Measurements from ENCODE around the gene DTX2.
"Not testable (repeated sequence)": the region's sequence is repeated elsewhere in the genome, so short reads cannot be mapped to it uniquely, and the experiment has no call there.

The DTX2 gene

DNA sequence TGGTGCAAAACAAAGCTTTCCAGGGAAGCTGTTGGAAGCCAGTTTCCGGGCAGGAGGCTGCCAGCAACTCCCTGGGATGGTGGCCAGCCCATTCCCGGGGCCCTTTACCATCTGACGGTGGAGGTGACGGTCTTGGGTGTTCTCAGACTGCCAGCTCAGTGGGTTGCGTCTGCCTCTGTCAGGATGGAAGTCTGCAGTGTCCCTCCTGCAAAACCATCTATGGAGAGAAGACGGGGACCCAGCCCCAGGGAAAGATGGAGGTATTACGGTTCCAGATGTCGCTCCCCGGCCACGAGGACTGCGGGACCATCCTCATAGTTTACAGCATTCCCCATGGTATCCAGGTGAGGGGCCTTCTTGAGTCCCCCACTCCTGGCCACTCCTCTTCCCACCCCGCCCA, 41.7 kb downstream of the DTX2 start:
- H3K4me3 ChIP-seq (ENCODE audit: control insufficient read depth, low read depth, low read length): not testable (repeated sequence)

DNA sequence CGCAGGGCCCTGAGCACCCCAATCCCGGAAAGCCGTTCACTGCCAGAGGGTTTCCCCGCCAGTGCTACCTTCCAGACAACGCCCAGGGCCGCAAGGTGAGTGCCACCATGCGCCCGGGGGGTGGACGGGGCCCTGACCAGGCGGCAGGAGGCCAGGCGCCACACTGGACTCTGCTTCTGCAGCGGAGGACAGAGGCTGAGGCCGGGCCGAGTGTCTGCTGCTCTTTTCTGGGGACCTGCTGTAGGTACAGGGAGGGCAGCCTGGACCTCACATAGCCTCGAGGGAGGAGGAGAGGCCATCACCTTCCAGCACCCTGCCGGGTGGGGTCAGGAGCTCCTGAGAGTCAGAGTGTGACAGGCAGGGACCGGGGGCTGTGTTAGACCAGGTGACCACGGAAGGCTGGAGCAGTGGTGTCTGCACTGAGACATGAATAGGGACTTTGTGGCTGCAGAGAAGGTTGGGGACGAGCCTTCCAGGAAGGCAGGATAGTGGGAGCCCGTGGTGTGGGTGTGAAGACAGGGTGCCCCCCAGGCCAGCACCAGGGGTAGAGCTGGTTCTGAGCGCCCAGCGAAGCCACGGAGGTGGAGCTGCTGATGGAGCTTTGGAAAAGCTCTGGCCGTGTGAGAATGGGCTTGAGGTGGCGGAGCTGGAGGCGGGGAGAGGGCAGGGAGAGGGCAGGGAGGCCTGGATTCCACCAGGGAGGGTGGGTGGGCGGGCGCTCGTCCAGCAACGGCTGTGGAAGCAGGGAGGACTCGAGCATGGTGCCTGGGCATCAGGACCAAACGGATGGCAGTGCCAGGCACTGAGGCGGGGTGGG, 43.0 kb downstream of the DTX2 start:
- not testable (repeated sequence) for DNase-seq (ENCODE audit: low read depth); H3K4me3 ChIP-seq (ENCODE audit: control insufficient read depth, low read depth, low read length)

More for the DNA sequence above, 41.7 kb downstream of the DTX2 start:
- not testable (repeated sequence) for DNase-seq (ENCODE audit: low read depth)

DNA sequence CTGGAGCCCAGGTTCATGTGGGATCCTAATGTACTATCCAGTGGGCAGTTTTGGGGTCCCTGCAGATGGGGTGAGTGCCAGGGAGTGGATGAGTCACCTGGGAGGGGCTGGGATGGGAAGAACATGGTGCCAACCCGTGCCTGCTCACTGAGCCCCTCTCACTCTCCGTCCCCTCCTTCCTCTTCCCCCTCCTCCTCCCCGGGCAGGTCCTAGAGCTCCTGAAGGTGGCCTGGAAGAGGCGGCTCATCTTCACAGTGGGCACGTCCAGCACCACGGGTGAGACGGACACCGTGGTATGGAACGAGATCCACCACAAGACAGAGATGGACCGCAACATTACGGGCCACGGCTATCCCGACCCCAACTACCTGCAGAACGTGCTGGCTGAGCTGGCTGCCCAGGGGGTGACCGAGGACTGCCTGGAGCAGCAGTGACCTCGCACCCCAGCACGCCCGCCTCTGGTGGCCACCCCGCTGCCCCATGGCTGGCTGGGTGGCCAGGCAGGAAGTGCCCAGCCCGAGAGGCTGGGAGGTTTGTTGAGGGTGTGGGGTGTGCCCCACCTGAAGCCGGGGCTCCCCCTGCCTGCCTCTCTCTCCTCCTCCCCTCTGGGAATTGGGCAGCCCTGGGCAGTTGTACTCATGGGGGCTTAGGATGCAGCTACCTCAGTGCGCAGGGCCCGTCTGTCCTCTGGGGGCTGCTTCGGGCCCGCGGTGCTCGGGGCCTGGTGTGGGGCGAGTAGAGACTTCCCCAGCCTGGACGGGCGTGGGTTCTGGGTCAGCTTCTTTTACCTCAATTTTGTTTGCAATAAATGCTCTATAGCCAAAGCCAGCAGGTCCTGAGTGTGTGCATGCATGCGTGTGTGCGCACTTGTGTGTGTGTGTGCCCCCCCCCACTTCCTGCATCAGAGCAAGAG, 43.9 kb downstream of the DTX2 start:
- no peak overlapping the region for H3K4me3 ChIP-seq (ENCODE audit: control insufficient read depth, low read depth, low read length)
- TF ChIP-seq, protein P1, sequence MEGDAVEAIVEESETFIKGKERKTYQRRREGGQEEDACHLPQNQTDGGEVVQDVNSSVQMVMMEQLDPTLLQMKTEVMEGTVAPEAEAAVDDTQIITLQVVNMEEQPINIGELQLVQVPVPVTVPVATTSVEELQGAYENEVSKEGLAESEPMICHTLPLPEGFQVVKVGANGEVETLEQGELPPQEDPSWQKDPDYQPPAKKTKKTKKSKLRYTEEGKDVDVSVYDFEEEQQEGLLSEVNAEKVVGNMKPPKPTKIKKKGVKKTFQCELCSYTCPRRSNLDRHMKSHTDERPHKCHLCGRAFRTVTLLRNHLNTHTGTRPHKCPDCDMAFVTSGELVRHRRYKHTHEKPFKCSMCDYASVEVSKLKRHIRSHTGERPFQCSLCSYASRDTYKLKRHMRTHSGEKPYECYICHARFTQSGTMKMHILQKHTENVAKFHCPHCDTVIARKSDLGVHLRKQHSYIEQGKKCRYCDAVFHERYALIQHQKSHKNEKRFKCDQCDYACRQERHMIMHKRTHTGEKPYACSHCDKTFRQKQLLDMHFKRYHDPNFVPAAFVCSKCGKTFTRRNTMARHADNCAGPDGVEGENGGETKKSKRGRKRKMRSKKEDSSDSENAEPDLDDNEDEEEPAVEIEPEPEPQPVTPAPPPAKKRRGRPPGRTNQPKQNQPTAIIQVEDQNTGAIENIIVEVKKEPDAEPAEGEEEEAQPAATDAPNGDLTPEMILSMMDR (IDR thresholded peaks at IDR 0.05; ENCODE audit: control insufficient read depth, insufficient read depth, low read depth, low read length, missing control alignments): no peak
- no peak for DNase-seq (ENCODE audit: low read depth)

DNA sequence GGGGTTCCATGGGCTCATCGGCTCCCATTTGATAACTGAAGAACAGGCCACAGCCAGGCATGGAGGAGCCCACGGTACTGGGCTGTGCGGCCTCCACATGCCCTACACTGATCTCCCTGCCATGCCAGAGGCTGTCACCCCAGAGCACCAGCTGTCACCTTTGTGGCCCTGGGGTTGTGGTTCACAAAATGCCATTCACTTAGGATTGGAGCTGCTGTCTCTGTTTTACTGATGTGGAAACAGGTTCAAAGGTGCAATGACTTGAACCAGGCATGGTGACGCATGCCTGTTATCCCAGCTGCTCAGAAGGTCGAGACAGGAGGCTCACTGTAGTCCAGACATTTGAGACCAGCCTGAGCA, 44.6 kb downstream of the DTX2 start:
- TF ChIP-seq, protein P1 (IDR thresholded peaks at IDR 0.05; ENCODE audit: control insufficient read depth, insufficient read depth, low read depth, low read length, missing control alignments): no peak
- no peak for DNase-seq (ENCODE audit: low read depth)

DNA sequence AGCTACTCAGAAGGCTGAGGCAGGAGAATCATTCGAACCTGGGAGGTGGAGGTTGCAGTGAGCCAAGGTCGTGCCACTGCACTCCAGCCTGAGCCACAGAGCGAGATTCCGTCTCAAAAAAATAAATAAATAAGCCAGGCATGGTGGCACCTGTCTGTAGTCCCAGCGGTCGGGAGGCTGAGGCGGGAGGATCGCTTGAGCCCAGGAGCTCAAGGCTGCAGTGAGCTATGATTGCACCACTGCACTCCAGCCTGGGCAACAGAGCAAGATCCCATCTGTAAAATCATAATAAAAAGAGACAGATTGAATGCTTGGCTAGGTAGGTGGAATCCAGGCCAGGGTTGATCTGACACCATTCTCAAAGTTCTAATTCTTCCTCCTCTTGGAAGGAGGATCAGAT, 45.1 kb downstream of the DTX2 start:
- H3K4me3 ChIP-seq (ENCODE audit: control insufficient read depth, low read depth, low read length); DNase-seq (ENCODE audit: low read depth): not testable (repeated sequence)

More for the DNA sequence above, 44.6 kb downstream of the DTX2 start:
- no peak overlapping the region for H3K4me3 ChIP-seq (ENCODE audit: control insufficient read depth, low read depth, low read length)

DNA sequence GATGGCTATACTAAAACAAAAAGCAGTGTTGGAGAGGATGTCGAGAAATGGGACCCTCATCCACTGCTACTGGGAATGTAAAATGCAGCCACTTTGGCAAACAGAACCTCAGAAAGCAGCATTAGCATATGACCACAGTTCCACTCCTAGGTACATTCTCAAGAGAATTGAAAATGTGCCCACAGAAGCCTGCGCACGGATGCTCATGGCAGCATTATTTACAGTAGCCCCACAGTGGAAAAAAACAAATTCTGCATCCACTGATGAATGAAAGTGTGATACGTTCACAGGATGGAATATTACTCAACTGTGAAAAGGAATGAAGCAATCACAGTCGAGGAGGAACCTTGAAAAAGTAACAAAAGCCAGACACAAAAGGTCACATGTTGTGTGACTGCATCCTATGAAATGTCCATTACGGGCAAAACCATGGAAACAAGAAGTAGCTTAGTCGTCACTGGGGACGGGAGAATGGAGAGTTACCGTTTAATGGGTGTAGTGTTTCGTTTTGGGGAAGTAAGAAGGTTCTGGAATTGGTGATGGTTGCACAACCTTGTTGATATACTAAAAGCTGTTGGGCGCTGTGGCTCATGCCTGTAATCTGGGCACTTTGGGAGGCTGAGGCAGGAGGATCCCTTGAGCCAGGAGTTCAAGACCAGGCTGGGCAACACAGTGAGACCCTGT, 46.4 kb downstream of the DTX2 start:
- H3K4me3 ChIP-seq (ENCODE audit: control insufficient read depth, low read depth, low read length): no peak overlapping the region
- DNase-seq (ENCODE audit: low read depth): no peak
- TF ChIP-seq, protein P1 (IDR thresholded peaks at IDR 0.05; ENCODE audit: control insufficient read depth, insufficient read depth, low read depth, low read length, missing control alignments): no peak

DNA sequence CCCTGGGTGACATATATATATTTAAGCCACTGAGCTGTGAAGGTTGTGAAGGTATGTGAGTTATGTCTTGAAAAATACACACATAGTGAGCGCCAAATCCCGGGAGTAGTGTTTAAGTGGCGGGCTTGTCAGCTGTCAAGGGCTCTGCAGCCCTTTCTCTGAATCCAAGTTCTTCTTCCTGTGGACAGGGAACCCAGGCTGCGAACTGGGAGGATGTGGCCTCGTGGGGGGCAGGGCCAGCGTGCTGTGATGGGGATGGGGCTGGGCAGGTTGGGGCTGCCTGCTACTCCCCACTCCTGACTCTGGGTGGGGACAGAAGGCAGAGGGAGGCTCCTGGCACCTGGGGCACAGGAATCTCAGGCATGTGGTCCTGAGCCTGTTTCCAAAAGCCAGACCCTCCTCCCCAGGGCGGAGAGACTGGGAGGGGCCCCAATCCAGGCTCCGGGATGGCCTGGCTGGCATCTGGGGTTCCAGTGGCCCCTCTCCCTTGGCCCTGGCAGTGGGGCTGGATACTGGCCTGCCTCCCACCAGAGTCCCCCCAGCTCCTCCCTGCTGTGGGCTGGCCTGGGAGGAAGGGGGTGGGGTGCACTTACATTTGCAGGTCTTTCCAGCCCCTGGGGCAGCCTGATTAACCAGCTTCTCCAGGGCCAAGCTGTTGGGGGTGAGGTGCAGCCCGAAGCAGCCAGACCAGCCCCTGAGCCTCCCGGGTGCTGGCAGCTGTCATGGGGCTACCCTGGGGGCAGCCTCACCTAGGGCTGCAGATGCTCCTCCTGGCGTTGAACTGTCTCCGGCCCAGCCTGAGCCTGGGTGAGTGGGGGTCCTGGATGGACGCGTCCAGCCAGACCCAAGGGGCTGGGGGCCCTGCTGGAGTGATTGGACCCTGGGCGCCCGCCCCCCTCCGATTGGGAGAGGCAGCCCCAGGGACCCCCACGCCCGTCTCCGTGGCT, 48.7 kb downstream of the DTX2 start, which contains the start of gene UPK3B:
UPK3B (plus strand) TSS at position 622 of the 947 bp plus-strand sequence; CDS start at position 723, 101 bp downstream.
- TF ChIP-seq, protein P1 (IDR thresholded peaks at IDR 0.05; ENCODE audit: control insufficient read depth, insufficient read depth, low read depth, low read length, missing control alignments): no peak
- no peak within 1 kb of the TSS for H3K4me3 ChIP-seq (ENCODE audit: control insufficient read depth, low read depth, low read length)
- no peak for DNase-seq (ENCODE audit: low read depth)

DNA sequence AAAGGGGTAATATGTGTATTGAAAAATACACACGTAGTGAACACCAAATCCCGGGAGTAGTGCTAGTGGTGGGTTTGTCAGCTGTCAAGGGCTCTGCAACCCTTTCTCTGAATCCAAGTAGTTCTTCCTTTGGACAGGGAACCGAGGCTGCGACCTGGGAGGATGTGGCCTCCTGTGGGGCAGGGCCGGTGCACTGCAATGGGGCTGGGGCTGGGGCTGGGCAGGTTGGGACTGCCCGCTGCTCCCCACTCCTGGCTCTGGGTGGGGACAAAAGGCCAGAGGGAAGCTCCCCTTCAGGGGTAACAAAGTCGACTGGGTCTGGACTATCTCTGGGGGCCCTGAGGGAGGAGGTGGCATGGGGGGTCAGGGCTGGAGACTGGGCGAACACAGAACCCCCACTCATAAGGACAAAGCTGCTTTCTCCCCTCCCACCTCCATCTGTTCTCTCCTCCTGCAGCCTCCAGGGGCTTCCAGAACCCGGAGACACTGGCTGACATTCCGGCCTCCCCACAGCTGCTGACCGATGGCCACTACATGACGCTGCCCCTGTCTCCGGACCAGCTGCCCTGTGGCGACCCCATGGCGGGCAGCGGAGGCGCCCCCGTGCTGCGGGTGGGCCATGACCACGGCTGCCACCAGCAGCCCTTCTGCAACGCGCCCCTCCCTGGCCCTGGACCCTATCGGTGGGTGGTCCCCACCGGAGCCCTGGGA, 49.8 kb downstream of the DTX2 start:
- H3K4me3 ChIP-seq (ENCODE audit: control insufficient read depth, low read depth, low read length); DNase-seq (ENCODE audit: low read depth): not testable (repeated sequence)

DNA sequence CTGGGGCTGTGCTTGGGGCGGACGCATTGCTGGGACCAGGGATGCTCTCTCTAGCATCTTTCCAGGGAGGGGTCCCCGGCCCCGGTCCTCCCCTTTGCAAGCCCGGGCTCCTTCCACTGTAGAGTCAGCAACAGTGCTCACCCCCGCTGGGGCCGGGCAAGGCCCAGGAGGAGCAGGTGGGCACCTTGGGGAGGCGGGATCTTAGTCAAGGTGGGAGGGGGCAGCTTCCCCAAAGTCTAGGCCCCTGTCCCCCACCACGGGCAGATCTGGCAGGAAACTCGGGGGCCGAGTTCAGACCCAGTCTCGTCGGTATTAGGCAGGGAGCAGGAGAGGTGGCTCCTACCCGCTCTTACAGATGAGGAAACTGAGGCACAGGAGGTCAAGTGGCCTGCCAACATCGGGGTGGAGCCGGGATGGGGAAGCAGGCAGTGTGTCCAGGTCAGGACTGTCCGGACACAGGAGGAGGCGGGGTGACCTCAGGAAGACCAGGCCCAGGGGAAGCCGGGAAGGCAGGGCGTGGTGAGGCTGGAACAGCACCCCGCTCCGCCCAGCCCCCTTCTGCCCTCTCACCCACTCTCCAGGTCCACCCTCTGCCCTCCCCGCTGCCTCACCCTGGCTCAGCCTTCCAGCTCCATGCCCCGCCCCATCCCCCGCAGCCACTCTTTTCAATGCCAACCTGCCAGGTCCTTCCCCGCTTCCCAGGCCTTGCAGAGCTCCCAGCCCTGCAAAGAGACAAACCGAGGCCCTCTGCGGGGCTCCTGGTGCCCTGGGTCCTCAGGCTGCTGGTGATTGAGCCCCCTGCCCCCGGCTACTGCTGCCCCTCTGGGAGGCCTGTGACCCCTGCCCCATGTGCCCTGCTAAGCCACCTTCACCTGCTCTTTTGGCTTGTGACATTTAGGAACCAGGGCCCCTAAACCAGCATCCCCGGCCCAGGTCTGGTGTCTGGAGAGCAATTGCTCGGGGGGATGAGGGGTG, 50.7 kb downstream of the DTX2 start:
- H3K4me3 ChIP-seq (ENCODE audit: control insufficient read depth, low read depth, low read length); DNase-seq (ENCODE audit: low read depth): not testable (repeated sequence)
